Panc1 (cell line): Measurements from ENCODE around the gene TMEM14C. TPM values are rescaled to one million over a fixed set of nuclear protein-coding genes. Genes with fewer than 3 reads are reported as not detected.

Experiments used
- ATAC-seq: fragments of 200-7000 bp; cut with Tn5 transposase; 2 replicates; pipeline ENCODE4 v1.9.1; 2020; ENCODE audit warnings: mild to moderate bottlenecking, moderate library complexity
- BruUV-seq: library from RNA; stranded (reverse); fragments of 400-500 nt; replicated peaks from 2 replicates; lab custom pipeline; 2021; lab: Mats Ljungman, UMichigan
- CTCF ChIA-PET: fragments of 300-600 bp; sonication (Branson Sonifier 250); formaldehyde crosslinking; loops from one replicate; lab custom pipeline; 2022; ENCODE audit warnings: antibody characterized with exemption; lab: Charles Lee
- POLR2A ChIA-PET: fragments of 300-600 bp; sonication (Branson Sonifier 250); formaldehyde crosslinking; loops from one replicate; lab custom pipeline; 2022; ENCODE audit warnings: antibody characterized with exemption; lab: Charles Lee
- DNase-seq: peaks from one replicate; pipeline ENCODE4 v3.0.0-alpha.2; 2010; ENCODE audit warnings: low read depth, low spot score
- H3K27ac ChIP-seq: 2 replicates; pipeline ENCODE4 v1.5.1; 2011; ENCODE audit warnings: mild to moderate bottlenecking, low read length, inconsistent platforms
- H3K27me3 ChIP-seq: fragments of 200-500 bp; sonication (Bioruptor generic); 2 replicates; pipeline ENCODE4 v1.6.0; 2014; ENCODE audit warnings: low read length, inconsistent platforms; ENCODE audit not compliant: control insufficient read depth, insufficient read depth
- H3K36me3 ChIP-seq: fragments of 200-500 bp; sonication (Bioruptor generic); 2 replicates; pipeline ENCODE4 v1.5.1; 2014; ENCODE audit warnings: inconsistent platforms, mild to moderate bottlenecking, low read length, moderate library complexity; ENCODE audit not compliant: control insufficient read depth, insufficient read depth
- H3K4me1 ChIP-seq: 2 replicates; pipeline ENCODE4 v1.5.1; 2011; ENCODE audit warnings: inconsistent platforms, mild to moderate bottlenecking, low read length, moderate library complexity; ENCODE audit not compliant: control insufficient read depth, insufficient read depth
- H3K4me3 ChIP-seq, 2 experiments: 2 replicates each; pipeline ENCODE4 v1.5.1; 2011 to 2012; ENCODE audit warnings: low read depth in 2 of 2, low read length in 2 of 2, mild to moderate bottlenecking in 2 of 2, inconsistent platforms in 1 of 2, moderate library complexity in 1 of 2
- H3K9me3 ChIP-seq: fragments of 200-500 bp; sonication (Bioruptor generic); 2 replicates; pipeline ENCODE4 v1.5.1; 2014; ENCODE audit warnings: low read depth, mild to moderate bottlenecking, inconsistent platforms, low read length, moderate library complexity; ENCODE audit not compliant: control insufficient read depth, insufficient read depth
- CTCF ChIP-seq: fragments of 450-650 bp; IDR thresholded peaks from 2 replicates; pipeline ENCODE4 v1.5.1; 2017; ENCODE audit warnings: mild to moderate bottlenecking
- POLR2AphosphoS5 ChIP-seq: IDR thresholded peaks from 2 replicates; pipeline ENCODE4 v1.6.1; 2012; ENCODE audit warnings: mild to moderate bottlenecking, low read depth, low read length, moderate library complexity
- REST ChIP-seq, 2 experiments: IDR thresholded peaks; 2 replicates each; pipeline ENCODE4 v1.6.1; 2011 to 2012; ENCODE audit warnings: low read depth in 2 of 2, control low read depth in 1 of 2, low read length in 1 of 2, mild to moderate bottlenecking in 1 of 2, moderate library complexity in 1 of 2; ENCODE audit not compliant: insufficient read depth in 1 of 2
- SIN3A ChIP-seq: IDR thresholded peaks from 2 replicates; pipeline ENCODE4 v1.6.1; 2012; ENCODE audit warnings: low read depth, mild to moderate bottlenecking, low read length, moderate library complexity, borderline replicate concordance; ENCODE audit not compliant: insufficient read depth
- TCF7L2 ChIP-seq: IDR thresholded peaks from 2 replicates; pipeline ENCODE4 v1.6.1; 2011; ENCODE audit warnings: mild to moderate bottlenecking, low read depth, low read length, inconsistent platforms
- in situ Hi-C: cut with HindIII; loops from 2 replicates; pipeline ENCODE4 v1.10.0; 2016; ENCODE audit warnings: low sequenced_read_pairs, low pct_unique_long_range_greater_than_20kb
- intact Hi-C: fragments of 100-400 bp; cut with micrococcal nuclease; formaldehyde crosslinking; loops from one replicate; pipeline ENCODE4 v1.10.0; 2022; ENCODE audit not compliant: unreplicated experiment
- total RNA-seq: library from RNA; stranded (reverse); gene quantifications from one replicate; pipeline ENCODE4 v1.2.1, GENCODE V29; 2021; ENCODE audit not compliant: unreplicated experiment

The TMEM14C gene
- total RNA-seq, 1 experiment from 2014 or later: 159 TPM

GRCh38 chr6:10686901-10687300, 36.0 kb upstream of the TMEM14C start:
- H3K36me3 ChIP-seq: no peaks in the 10 kb centered on the region
- POLR2A ChIA-PET: interaction anchor here (0.5 to 0.8 kb wide), 2 partner anchors 50 to 73 kb away, joined by 3 to 7 read pairs; no protein-coding TSS in a partner anchor
- H3K4me3 ChIP-seq: no peak overlapping the region
- no peaks in the 10 kb centered on the region for H3K9me3 ChIP-seq
- TF ChIP-seq POLR2AphosphoS5 (no peak), REST (IDR thresholded peaks at IDR 0.05; ENCODE audit: insufficient read depth in 1 of 2, low read depth in 2 of 2, low read length in 1 of 2) (no peak), SIN3A (no peak), CTCF (no peak), TCF7L2 (no peak)
- CTCF ChIA-PET: no interaction called here
- DNase-seq (no peak), ATAC-seq (no peak)
- BruUV-seq: no TSS peak
- intact Hi-C loops (no loop called here), in situ Hi-C loops (no loop called here)
- H3K4me1 ChIP-seq: peaks cover 10% of the 10 kb centered on the region
- H3K27me3 ChIP-seq: no peaks in the 10 kb centered on the region
- no peak overlapping the region for H3K27ac ChIP-seq

GRCh38 chr6:10687582-10687981, 35.3 kb upstream of the TMEM14C start:
- DNase-seq: no peak
- POLR2A ChIA-PET: interaction anchor here (0.8 kb wide), 1 partner anchor 74 kb away, joined by 7 read pairs; no protein-coding TSS in a partner anchor
- no peak overlapping the region for H3K4me3 ChIP-seq
- H3K9me3 ChIP-seq: no peaks in the 10 kb centered on the region
- no peaks in the 10 kb centered on the region for H3K36me3 ChIP-seq
- CTCF ChIA-PET: no interaction called here
- intact Hi-C loops (no loop called here), in situ Hi-C loops (no loop called here)
- TF ChIP-seq SIN3A (no peak), POLR2AphosphoS5 (no peak), CTCF (no peak), TCF7L2 (no peak), REST (IDR thresholded peaks at IDR 0.05; ENCODE audit: insufficient read depth in 1 of 2, low read depth in 2 of 2, low read length in 1 of 2) (no peak)
- H3K27ac ChIP-seq: no peak overlapping the region
- no peaks in the 10 kb centered on the region for H3K27me3 ChIP-seq
- no TSS peak for BruUV-seq
- H3K4me1 ChIP-seq: peaks cover 11% of the 10 kb centered on the region
- no peak; the same call in 1 of the 2 replicates for ATAC-seq
